ENCODE data around the gene LAMB2.

LAMB2 gene

DNA sequence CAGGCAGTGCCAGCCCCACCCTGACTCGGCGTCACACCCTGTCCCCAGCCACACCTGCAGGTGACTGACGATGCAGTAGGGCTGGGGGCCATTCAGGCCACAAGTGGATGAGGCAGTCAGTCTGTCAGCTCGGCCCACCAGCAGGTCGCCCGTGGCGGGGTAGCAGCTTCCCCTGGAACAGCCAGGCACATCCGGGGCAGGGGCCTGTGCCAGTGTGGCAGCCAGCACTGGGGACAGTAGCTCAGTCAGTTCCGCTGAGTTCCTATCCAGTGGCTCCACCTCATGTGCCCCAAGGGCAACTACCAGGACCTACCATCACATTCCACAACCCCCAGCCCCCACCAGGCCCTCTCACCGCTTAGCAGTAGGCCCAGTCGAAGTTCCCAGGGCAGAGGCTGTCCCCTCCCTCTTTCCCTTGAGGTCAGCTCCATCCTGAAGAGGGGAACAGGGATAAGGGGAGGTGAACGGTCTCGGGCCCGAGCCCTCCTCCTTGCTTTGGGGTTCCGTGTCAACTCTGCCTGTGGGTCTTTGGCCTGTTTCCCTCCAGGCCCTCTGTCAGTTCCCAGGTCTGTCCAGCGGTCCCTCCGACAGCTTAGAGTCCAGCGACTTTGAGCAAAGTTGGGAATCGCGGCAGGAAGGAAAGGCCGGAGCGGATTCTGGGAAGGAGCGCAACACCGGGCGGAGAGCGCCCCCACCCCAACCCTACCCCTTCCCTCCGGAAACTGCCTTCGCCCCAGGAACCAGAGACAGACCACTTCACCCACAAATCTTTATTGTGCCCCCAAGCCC is at the start of gene LAMB2:
Gene LAMB2 (minus strand): TSS at position 614 of the 789 bp plus-strand sequence. CDS start 183 bp downstream, at position 431.
- no peak for FAIRE-seq

DNA sequence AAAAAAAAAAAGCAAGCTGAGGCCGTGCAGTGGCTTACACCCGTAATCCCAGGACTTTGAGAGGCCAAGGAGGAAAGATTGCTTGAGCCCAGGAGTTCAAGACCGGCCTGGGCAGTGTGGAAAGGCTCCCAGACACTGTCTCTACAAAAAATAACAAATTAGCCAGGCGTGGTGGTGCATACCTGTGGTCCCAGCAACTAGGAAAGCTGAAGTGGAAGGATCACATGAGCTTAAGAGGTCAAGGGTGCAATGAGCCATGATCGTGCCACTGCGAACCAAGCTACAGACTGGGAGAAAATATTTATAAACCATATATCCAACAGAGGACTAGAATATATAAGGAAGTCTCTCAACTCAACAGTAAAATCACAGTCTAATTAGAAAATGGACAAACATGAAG is 48.5 kb upstream of the LAMB2 start:
- FAIRE-seq, result no peak

DNA sequence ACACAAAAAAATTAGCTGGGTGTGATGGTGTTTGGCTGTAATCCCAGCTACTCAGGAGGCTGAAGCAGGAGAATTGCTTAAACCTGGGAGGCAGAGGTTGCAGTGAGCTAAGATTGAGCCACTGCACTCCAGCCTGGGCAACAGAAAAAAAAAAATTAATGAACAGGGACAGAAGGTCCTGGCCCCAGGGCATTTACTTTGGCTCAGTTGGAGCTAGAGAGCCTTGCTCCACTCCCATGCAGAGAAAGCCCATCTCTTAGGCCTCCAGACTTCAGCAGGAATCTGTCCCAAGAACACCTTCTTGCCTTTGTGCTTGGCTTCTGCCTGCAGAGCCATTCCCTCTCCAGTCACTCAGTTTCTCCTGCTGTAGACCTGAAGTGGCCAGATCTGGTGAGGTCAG is 47.3 kb upstream of the LAMB2 start:
- no peak for FAIRE-seq

DNA sequence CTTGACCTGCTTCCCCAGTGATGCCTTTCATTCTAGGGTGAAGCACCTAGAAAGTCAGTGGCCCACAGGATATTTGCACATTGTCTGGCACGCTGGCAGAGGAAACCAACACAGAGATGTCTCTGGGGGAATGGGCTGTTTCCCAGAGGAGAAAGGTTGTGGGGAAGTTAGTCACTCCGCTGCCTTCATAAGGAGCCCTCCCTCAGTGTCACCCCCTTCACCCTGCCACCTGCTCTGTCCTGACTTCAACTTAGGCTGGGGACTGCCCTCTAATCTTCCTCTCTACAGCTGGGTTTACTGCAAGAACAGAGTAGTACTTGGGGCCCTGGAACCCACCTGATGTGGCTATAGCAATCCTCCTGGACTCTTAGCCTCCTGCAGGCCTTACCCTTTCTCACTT is 44.2 kb upstream of the LAMB2 start:
- FAIRE-seq, result no peak

DNA sequence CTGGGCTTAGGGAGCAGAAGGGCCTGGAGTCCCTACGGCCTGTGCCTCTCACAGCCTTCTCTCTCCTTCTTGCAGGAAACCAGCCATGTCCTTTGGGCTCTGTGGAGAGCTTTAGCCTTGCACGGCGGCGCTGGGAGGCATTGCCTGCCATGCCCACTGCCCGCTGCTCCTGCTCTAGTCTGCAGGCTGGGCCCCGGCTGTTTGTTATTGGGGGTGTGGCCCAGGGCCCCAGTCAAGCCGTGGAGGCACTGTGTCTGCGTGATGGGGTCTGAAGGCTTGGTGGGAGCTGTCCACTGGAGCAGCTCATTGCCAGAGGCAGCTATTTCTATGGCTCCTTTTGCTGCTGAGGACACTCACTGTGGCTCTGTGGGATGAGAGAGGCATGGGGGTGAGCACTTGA is 42.7 kb upstream of the LAMB2 start:
- no peak for FAIRE-seq

DNA sequence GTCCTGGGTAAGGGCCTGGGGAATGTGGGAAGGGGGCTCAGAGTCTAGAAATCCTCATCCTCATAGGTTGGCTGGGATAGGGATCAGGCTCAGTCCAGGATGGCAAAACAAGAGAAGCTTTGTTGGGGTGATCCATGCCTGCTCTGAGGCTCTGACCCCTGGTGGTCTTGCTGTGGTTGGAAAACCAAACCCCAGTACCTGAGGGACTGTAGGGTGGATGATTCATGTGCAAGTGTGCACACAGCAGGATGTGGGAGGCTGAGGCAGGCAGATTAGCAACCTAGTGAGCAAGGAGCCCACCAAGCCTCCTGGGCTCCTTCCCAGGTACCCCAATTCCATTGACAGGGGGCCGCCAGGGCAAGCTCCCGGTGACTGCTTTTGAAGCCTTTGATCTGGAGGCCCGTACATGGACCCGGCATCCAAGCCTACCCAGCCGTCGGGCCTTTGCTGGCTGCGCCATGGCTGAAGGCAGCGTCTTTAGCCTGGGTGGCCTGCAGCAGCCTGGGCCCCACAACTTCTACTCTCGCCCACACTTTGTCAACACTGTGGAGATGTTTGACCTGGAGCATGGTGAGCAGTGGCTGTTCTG is 41.6 kb upstream of the LAMB2 start:
- FAIRE-seq, result no peak

DNA sequence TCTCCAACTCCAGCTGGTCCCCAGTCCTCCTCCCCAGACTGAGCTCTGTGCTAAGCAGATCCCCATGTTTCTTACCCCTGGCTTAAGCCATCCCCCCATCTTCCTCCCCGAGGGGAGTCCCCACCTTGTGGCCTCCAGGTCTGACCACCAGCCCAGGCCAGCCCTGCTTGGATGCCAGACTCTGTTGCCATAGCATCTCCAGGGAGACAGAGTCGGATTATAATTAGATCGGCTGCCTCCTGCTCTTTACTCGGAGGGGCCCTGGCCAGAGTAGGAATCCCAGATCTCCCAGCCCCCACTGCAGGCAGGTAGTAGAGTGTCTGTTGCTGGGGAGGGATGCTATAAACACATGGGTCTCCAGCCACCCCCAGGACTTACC is 40.9 kb upstream of the LAMB2 start:
- FAIRE-seq, result no peak

DNA sequence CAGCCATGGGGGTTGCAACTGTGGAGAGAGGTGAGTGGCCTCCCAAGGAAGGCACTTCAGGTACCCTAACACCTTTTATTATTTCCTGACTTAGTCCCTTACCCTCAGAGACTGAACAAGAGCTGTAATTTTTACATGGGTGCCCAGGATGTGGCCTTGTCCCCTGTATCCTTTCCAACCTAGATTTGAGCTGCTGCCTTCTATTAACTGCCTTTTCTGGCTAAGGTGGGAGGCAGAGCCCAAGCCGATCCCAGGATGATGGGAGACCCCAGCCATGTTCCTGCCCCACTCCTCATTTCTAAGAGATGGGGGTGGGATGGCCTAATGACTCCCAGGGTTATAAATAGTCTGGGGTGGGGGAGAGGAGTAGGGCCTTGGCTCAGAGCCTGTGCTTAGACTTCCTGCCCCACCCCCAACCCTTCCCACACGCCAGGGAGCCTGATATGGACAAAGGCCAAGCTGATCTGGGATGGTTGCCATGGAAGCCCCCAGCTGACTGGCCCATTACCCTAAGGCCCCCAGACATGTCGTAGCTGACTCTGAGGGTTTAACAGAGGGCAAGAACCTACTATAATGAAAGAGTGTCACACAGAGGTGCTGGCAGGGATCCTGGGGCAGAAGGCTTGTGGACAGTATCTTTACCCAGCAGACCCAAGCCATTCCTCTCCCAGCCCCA is 40.4 kb upstream of the LAMB2 start:
- no peak for FAIRE-seq

DNA sequence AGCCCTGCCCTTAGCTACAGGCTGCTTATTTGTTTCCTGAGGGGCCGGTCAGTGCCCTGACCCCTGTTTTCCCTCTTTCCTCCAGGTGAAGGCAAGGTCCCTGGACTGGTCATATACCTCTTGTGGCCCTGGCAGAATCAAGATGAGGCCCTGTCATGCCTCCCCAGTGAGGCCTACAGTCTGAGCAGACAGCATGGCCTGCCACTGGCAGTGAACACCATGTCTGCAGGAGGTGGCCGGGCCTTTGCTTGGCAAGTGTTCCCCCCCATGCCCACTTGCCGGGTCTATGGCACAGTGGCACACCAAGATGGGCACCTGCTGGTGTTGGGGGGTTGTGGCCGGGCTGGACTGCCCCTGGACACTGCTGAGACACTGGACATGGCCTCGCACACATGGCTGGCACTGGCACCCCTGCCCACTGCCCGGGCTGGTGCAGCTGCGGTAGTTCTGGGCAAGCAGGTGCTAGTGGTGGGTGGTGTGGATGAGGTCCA is 39.7 kb upstream of the LAMB2 start:
- no peak for FAIRE-seq

DNA sequence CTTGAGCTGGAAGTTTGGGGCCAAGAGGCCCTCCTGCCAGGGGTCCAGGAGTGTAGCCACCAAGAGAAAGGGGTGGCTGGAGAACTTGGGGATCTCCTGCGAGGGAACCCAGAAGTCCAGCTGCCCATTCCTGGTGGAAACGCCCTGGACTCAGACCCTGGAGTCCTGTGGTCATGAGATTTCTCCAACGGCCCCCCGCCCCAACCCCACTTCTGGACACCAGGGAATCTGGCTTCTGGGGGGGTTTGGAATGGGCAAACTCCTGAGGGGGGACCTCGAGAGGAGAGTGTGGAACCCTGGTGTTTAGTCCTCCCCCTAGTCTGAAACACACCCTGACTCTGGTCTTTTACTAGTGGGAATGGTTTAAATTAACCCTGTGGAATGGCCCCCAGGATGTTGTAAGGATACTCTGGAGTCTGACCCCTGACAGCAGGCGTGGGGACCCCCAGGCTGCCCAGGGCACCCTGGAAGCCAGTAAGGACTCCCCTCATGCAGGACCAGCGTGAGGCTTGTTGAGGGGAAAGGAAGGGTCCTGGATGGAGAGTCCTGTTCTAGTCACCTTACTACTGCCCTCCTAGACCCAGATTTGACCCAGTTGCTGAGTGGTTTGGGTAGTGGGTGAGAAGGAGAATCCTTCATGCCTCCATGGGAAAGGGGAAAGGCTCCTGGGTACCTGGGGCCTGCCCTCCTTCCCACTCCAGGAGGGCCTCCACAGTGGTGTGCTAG is 39.1 kb upstream of the LAMB2 start:
- FAIRE-seq, result no peak

DNA sequence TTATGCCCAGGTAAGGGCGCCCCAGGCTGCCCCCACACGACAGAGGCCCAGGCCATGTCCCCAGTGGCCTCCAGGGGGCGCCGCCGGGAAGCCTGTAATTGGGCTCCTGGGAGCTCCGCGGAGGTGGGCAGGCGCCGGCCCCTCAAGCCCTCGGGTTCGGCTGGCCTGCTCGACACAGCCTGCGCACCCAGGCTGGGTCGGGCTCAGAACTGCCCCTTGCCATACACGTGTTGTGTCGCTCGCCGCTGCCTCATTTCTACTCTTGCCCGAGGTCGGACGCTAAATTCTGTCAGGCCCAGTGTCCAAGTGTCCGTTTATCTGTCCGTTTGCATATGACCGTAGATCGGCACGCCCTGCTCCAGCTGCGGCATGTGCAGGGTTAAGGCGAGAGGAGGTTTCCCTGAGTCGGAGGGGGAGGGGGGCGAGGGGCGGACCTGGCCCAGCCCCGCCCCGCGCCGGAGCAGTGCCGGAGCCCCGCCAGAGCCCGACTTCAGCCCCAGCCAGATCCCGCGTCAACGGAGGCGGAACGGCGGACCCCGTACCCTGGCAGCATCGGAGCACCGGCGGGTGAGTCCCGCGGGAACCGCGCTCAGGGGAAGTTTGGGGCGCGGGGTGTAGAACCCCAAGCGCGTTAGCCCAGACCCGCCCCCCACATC is 38.4 kb upstream of the LAMB2 start, which contains the start of gene KLHDC8B:
Gene KLHDC8B (plus strand): TSS at position 480 of the 656 bp plus-strand sequence. CDS start 1,172 bp downstream, outside the sequence.
- no peak for FAIRE-seq

DNA sequence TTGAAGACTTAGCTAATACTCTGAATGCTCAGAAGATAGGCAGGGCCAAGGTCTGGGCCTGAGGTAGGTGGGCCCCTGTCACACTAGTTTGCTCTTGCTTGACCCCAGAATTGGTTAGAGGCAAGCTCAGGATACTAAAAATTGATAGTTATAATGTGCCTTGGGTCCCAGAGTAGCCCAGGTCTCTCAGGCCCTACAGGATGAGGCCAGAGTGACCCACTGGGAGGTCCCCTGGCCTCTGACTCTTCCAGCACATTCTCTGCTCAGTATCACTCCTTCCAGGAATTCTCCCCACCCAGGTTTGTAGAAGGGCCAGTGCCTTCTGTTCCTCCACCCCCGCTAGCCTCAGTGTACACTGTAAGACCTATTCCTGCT is 37.9 kb upstream of the LAMB2 start:
- no peak for FAIRE-seq

DNA sequence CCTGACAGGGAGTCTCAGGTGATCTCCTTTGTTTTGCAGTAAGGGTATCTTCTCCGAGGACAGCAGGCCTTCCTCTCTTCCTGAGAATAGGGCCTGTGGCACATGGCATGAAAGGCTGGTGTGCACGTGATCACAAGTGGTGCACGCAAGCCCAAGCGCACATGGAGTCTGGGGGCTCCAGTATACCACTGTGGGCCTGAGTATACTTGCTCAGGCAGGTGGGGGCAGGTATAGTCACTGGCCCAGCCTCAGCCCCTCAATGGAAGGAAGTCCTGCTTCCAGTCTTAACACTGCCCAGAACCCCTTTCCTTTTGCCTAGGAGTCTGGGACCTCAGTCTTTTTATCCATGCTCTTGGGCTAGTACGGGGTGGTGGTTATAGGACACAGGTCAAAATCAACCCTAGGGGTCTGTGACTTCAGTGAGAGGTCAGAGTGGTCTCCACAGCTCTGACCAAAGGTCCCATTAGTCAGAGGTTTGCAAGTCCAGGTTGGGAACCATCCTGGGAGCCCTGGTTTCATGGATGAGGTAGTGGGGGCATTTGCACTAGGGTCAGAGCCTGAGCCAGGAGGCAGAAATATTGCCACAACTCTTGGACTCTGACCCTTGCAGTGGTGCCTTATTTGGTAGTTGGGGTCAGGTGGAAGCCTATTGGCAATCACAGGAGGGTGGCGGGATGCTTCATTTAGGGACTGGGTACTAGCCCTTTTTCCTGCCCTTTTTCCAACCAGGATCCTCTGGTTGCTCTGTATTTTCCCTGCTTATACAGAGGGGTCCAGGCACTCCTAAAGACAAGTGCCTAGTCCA is 34.1 kb upstream of the LAMB2 start:
- no peak for FAIRE-seq

DNA sequence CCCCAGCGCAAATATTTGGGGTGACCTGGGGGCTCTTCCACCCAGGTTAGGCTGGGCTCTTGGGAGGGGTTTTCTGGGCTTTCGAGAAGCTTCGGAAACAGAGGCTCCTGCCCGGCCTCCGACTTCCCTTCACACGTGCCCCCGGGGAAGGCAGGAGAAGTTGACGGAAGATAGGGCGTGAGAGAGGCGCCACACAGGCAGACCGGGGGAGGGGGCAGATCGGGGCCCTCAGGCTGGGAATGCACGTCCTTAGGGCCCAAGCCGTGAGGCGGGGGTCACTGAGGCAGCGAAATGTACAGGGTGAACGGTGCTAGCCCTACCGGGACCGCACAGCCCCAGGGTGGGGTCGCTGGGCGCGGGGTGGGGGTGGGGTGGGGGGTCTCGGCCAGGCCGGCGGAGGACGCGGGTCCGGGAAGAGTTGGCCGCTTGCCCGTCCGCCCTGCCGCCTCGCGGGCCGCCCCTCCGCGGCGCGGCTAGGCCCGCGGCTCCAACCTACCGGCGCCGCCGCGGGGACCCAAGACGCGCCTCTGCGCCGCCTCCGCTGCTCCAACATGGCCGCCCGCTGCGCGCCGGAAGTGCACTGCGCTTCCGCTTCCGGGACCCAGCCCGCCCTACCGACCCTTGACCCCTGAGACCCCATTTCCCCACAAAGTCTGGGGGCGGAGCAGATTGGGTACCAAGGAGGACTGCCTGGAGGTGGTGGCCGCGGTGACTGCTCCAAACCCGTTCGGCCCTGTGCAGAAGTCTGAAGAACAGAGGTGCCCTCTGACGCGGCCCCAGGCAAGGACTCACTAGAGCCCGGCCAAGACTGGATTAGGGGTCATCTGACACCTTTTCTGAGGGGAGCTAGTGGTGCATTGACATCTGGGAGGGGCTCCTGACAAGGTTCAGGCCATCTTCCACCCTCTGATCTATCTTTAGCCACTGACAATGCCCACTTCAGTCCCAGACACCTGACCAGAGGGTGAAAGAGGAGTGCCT is 33.2 kb upstream of the LAMB2 start, which contains the start of gene CCDC71:
Gene CCDC71 (minus strand): TSS at position 561 of the 981 bp plus-strand sequence. CDS start 2,123 bp downstream, outside the sequence.
- no peak for FAIRE-seq

DNA sequence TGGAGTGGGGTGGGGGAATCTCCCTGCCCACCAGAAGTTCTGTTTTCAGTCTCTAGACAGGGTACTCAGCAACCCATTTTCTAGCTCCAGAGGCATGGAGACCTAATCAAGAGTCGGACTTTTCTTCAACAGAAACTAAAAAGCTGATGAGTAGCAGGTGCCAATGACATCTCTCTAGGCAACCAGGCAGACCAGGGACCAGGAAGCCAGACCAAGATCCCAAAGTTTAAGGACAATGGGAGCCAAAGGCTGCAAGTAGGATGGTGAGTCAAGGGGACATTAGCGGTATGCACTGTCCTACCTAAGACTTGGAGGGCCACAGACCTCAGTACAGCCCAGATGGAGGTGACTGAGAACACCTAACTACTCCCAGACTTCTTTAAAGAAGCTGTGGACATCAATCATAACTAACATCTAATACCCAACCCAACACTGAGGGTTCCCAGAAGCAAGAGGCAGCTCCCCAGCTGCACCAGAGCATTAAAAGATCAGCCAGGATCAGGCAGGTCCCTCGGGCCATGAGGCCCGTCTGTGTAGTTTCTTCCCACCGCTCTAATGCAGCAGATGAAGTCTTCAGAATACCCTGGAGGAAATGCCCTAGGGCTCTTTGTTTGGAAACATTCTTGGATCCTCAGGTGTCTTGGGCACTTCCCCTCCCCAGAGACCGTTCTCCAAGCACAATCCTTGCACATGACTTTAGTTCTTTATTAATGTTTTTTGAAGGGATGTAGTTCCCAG is 32.3 kb upstream of the LAMB2 start:
- no peak for FAIRE-seq

DNA sequence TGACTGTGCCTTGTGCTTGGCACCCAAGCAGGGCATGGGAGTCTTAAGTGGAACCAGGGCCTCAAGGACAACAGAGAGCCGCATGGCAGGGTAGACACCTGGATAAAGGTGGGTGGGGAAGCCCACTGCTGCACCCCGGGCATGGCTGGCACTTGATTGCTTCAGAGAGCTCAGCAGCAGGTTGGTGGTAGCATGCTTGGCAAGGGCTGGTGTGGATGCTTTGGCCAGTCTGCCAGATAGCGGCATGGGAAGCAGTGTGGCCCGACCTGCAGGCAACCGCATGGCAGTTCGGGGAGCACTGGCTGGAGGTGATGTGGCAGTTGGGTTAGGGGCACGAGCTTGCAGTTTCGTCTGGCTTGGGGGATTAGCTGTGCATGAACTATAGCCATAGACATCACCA is 30.8 kb upstream of the LAMB2 start:
- FAIRE-seq, result no peak

DNA sequence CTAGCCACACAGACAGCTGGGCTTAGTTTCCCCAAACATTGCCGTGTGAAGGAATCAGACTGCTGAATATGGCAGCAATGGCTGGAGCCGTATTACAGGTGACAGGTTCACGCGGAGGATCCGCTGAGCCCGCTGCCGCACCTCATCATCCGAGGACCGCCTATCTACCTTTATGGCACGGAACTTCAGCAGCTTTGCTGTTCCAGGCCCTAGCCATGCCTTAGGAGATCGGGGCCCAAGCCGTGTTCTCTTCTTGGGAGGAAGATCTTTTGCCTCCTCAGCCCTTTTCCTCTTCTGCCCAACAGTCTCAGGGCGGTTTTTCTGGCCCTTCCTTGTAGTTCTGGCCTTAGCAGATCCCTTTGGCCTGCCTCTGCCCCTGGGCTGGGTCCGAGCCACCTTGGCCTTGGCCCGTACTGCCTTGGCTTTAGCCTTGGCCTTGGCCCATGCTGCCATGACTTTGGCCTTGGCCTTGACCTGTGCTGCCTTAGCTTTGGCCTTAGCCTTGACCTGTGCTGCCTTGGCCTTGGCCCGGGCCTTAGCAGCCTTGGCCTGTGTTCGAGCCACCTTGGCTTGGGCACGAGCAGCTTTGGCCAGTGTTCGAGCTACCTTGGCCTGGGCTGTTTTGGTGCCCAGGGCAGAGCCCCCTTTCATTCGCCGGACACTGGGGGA is 30.0 kb upstream of the LAMB2 start:
- no peak for FAIRE-seq

DNA sequence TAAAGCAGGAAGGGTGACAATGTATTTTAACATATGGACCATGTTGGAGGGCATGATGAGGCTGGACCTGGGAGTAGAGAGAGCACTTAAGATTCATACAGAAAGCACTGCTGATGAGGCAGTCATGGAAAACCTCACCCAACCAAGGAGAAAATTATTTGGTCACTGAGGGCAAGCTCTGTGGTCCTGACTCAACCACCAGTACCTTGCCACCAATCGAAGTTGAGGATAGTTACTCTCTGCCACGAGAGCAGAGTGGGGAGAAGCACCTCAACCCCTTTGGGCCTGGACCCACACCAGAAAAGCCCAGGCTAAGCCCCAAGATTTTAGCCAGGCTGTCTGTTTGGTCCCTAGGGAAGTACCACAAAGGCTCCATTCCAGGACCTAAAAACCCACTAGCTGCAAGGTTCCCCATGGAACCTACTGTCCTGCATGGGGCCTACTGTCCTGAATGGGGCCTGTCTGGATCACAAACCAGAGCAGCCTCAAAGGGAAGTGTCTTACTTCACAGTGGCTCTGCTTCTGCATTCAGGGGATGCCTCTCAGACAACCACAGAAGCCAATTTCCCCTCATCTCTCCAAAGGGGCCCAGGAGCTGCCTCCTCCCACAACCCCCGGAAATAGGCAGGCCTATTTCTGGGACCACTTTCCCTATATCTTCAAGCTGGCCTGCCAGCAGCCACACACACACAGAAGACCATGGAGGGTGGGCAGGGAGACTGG is 29.1 kb upstream of the LAMB2 start:
- no peak for FAIRE-seq

All from TTC549 (cell line).